NCI-H748 (cell line): ENCODE data around the gene ANO2.

Source experiments
- DNase-seq: peaks from one replicate; lab custom pipeline; 2025; ENCODE audit not compliant: unreplicated experiment; lab: John Stamatoyannopoulos, UW

ANO2 gene

GRCh38 chr12:5521456-5522325 is 423.4 kb downstream of the ANO2 start:
- no peak for DNase-seq

- no peak for DNase-seq
These were observed 424.2 kb downstream of the ANO2 start for GRCh38 chr12:5520831-5521230.

DNA sequence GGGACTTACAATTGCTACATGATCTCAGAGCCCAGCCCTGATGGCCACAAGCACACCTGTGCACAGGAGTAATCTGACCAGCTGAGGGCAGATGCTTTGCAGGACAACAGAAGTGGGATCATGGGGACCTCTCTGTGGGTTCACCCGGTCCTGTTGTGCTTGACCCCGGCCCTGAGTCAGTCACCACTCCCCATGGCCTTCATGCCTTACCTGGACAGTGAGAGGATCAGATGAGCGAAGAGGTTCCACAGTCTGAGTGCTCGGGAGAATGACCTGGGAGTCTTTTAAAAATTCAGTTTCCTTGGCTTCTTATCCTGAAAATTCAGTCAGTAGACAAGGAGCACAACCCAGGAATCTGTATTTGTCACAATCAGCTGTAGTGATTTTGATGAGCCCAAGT is 425.0 kb downstream of the ANO2 start:
- no peak for DNase-seq

DNA sequence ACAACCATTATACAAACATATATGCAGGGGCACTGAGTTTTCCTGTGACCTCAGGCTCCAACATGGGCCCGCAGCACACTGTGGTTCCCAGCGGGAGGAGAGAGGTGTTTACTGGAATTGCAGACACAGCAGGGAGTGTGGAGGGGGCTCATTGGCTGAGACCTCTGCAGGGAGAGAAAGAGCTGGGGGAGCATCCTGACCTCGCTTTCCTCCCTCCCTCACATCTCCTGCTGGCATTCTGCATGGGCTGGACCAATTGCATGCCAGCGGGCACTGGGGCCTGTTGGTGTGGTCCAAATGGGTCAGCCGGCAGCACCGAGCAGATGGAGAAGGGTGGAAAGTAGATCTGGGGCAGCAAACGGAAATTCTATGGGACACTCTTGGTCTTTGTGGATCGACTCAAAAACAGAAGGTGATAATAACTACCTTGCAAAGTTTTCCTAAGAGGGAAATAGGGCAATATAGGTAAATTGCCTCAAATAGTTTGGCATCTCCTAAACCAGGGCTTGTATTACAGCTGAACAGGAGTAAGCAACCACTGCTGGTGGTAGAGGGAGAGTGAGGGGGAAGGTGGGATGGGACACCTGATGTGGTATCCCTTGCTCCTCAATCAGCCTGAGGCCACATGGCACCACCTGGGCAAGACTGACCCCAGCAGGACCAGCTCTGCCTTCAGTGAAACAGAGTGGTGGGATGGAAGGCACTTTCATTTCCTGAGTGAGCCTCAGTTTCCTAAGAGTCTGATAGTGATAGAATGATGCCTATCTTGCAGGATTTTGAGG is 426.3 kb downstream of the ANO2 start:
- no peak for DNase-seq

GRCh38 chr12:5516371-5517241 is 428.5 kb downstream of the ANO2 start:
- DNase-seq: no peak

DNA sequence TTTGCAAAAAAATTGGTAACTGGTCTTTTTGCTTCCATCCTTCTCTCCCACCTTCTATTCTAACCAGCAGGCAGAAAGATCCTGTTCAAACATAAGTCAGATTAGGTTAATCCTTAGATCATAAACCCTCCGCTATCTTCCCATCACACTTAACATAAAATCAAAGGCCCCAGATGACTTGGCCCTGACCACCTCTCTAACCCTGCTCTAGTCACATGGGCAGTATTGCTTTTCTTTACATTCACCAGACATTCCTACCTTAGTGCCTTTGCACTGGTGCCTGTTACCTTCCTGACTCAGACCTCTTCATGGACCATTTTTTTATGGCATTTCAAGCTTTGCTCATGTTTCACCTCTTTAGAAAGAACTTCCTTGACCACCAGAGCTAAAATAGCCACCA is 429.6 kb downstream of the ANO2 start:
- DNase-seq: no peak

- no peak for DNase-seq
These were observed 430.5 kb downstream of the ANO2 start for GRCh38 chr12:5514545-5514944.

DNA sequence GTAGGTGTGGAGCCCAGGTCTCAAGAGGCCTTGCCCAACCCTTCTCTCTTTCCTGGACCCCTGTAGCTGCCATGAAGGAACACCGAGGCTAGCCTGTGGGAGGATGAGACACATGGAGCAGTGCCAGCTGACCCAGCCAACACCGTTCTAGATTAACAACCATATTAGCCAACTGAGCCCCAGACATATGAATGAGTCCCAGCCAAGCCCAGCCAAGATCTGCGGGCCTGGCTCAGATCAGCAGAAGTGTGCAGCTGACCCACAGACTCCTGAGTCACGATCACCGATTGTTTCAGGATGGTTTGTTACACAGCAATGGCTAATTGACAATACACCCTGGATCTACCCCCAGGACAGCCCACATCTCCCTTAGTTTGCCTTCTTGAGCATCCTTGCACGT is 431.0 kb downstream of the ANO2 start:
- DNase-seq: no peak

GRCh38 chr12:5513406-5513805 is 431.7 kb downstream of the ANO2 start:
- no peak for DNase-seq
